Endometrium (tissue), 2 donors: ENCODE data around the gene OR4A15.

Experiments used
- FAIRE-seq: peaks from 2 replicates; lab custom pipeline; 2012; peaks lifted over from hg19 to GRCh38; lab: Jason Lieb, UNC
- donor health status: control.
- donor health status: control.

Gene OR4A15

DNA sequence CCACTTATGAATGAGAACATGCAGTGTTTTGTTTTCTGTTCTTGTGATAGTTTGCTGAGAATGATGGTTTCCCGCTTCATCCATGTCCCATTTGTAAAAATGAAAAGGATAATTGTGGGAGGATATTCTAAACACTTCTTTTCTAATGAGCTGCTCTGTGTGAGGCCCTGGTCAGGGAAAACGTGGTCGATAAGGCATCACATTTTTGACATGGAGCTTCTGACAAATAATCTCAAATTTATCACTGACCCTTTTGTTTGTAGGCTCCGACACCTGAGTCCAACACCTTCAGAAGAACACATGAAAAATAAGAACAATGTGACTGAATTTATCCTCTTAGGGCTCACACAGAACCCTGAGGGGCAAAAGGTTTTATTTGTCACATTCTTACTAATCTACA is at the start of gene OR4A15:
Gene OR4A15, plus strand, starts transcription at position 301 of the 400 bp plus-strand sequence. Its CDS starts 0 bp downstream, at position 301.
- FAIRE-seq: no peak

DNA sequence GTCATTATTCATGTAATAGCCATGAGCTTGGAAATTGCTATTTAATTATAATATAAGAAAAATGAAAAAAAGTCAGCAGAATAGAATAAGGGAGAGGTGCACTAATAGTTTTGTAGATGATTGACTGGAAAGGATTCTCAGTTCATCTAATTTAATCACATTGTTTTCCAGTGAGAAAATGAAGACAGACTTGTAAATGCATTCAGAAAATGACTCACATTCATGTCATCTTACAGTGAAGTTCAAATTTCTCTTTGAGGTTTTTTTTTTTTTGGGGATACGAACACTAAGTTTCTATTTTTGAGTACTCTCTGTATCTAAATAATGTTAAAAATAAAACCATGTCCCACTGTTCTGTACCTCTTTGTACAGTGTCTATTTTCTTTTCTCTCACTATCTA is 43.3 kb upstream of the OR4A15 start:
- FAIRE-seq: no peak

DNA sequence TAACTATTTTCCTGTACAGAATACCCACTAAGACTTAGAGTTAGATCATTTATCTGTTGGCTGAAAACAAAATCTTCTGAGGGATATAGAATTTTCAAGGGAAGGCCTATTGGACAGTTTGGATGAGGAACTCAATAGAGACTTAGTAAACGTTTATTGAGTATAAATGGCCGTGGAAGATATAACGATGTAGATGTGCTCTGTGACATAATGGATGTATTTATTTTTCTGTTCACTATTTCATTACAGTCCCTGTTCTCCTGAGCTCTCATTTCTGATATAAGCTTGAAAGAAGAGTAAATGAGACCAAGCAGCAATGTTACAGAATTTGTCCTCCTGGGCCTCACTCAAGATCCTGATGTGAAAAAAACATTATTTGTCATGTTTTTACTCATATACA is 24.9 kb upstream of the OR4A15 start, which contains the start of gene OR4A16:
Gene OR4A16, plus strand, starts transcription at position 301 of the 400 bp plus-strand sequence. Its CDS starts 0 bp downstream, at position 301.
- FAIRE-seq: no peak

DNA sequence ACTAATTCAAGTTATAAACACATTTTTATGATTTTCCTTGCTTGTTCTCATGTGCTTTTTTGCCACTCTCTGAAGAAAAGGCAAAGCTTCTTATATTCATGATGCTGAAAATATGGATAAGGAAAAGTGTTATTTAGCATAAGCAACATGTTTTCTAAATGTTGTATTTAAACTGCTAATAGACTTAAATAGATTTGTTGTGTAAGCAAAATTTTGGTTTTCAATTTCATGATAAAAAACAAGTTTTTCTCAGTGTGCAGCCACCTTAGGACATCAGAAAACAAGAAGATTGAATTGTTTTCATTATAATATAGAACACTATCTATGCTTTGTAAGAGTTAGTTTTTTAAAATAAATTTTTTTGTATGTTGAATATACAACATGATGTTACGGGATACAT is 22.5 kb upstream of the OR4A15 start:
- FAIRE-seq: no peak

DNA sequence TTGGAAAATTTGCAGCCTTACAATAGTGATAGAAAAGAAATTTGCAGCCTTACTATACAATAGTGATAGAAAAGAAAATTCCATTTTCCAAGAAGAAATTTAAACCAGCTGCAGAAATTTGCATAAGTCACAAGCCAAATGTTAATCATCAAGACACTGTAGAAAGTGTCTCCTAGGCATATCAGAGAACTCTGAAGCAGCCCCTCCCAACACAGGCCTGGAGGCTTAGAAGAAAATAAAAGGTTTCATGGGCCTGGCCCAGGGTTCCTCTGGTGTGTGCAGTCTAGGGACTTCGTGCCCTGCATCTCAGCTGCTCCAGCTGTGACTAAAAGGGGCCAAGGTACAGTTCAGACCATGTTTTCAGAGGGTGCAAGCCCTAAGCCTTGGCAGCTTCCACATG is 18.7 kb upstream of the OR4A15 start:
- FAIRE-seq: no peak

DNA sequence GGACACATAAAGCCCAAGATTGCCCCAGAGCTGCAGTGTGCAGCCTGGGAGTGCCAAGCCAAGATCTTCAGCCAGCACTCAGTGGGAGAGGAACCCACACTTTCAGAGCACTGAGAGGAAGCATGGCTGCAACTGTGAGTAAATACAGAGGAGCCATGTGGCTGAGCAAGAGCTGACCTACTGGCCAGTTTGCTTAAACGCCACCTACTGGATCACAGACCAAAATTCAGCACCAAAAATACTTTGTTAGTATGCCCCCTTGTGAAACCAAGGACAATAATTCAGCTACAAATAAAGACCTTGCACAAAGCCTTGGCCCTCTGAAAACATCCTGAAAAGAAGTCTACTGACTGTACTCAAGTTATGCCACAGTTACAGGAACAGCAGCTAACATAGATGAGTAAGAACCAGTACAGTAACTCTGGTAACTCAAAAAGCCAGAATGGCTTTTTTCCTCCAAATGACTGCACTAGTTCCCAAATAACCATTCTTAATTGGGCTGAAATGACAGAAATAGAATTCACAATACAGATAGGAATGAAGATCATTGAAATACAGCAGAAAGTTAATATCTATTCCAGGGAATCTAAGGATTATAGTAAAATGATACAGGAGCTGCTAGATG is 10.1 kb upstream of the OR4A15 start:
- no peak for FAIRE-seq

DNA sequence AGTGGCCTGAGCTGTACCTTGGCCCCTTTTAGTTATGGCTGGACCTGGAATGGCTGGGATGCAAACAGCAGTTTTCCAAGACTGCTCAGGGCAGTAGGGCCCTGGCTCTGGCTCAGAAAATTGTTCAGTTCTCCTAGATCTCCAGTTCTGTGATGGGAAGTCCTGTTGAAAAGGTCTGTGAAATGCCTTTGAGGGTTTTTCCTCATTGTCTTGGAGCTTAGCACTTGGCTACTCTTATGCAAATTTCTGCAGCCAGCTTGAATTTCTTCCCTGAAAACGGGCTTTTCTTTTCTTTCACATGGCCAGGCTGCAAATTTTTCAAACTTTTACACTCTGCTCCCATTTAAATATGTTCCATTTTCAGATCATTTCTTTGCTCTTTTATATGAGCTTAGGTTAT is 33.2 kb downstream of the OR4A15 start:
- FAIRE-seq: no peak
